HepG2 (cell line): ENCODE data around the gene RAD23A. TPM values are rescaled to one million over a fixed set of nuclear protein-coding genes. Genes with fewer than 3 reads are reported as not detected.

ENCODE experiments used
- ARID2 ChIP-seq: sonication (generic); formaldehyde crosslinking; IDR thresholded peaks from 2 replicates; pipeline ENCODE4 v1.8.1; 2022; ENCODE audit warnings: mild to moderate bottlenecking, missing genetic modification reagents, borderline replicate concordance
- DMAP1 ChIP-seq: IDR thresholded peaks from 2 replicates; pipeline ENCODE4 v1.6.1; 2016
- FOXK1 ChIP-seq: sonication (generic); formaldehyde crosslinking; IDR thresholded peaks from 2 replicates; pipeline ENCODE4 v1.4.0; 2020; ENCODE audit warnings: low read depth, missing genetic modification reagents, borderline replicate concordance
- HOXA5 ChIP-seq: sonication (generic); formaldehyde crosslinking; IDR thresholded peaks from 2 replicates; pipeline ENCODE4 v1.4.0; 2020; ENCODE audit warnings: missing genetic modification reagents
- IKZF4 ChIP-seq: sonication (generic); formaldehyde crosslinking; IDR thresholded peaks from 2 replicates; pipeline ENCODE4 v1.5.1; 2020; ENCODE audit warnings: borderline replicate concordance, mild to moderate bottlenecking, low read depth, missing genetic modification reagents; ENCODE audit errors: not compliant biosample characterization
- KDM5B ChIP-seq: sonication (generic); formaldehyde crosslinking; IDR thresholded peaks from 2 replicates; pipeline ENCODE4 v1.4.0; 2020; ENCODE audit warnings: missing genetic modification reagents, mild to moderate bottlenecking, borderline replicate concordance
- MBD4 ChIP-seq: IDR thresholded peaks from 2 replicates; pipeline ENCODE4 v1.6.1; 2012; ENCODE audit warnings: low read length, inconsistent platforms, borderline replicate concordance
- NFIC ChIP-seq: IDR thresholded peaks from 2 replicates; pipeline ENCODE4 v1.6.1; 2012; ENCODE audit warnings: mild to moderate bottlenecking, low read length, inconsistent platforms
- ZNF317 ChIP-seq: sonication (generic); formaldehyde crosslinking; IDR thresholded peaks from 2 replicates; pipeline ENCODE4 v1.5.0; 2020; ENCODE audit warnings: mild to moderate bottlenecking, missing genetic modification reagents
- ZNF331 ChIP-seq: sonication (generic); formaldehyde crosslinking; IDR thresholded peaks from 2 replicates; pipeline ENCODE4 v1.4.0; 2020; ENCODE audit warnings: missing genetic modification reagents
- ZNF432 ChIP-seq: sonication (generic); formaldehyde crosslinking; IDR thresholded peaks from 2 replicates; pipeline ENCODE4 v1.5.0; 2020; ENCODE audit warnings: missing genetic modification reagents, mild to moderate bottlenecking, borderline replicate concordance
- ZNF605 ChIP-seq: sonication (generic); formaldehyde crosslinking; IDR thresholded peaks from 2 replicates; pipeline ENCODE4 v1.8.0; 2022; ENCODE audit warnings: mild to moderate bottlenecking, missing genetic modification reagents
- ZNF782 ChIP-seq: sonication (generic); formaldehyde crosslinking; IDR thresholded peaks from 2 replicates; pipeline ENCODE4 v1.4.0; 2020; ENCODE audit warnings: missing genetic modification reagents, mild to moderate bottlenecking, borderline replicate concordance
- polyA plus RNA-seq, 8 experiments: library from polyadenylated mRNA; depleted of rRNA in 3 of 8; stranded (reverse) in 7 of 8; unstranded in 1 of 8; fragments of >200 nt; fragmentation: Illumina TruSeq in 4 of 8; extraction: Trizol in 4 of 8; gene quantifications; 2 replicates each; pipeline versions ENCODE4 v1.2.1 to v1.2.3, GENCODE V29; 2011 to 2016; ENCODE audit warnings: low read depth in 4 of 8, missing spikeins in 1 of 8, mixed read lengths in 1 of 8; ENCODE audit not compliant: insufficient read depth in 1 of 8
- total RNA-seq, 5 experiments: library from RNA; depleted of rRNA; stranded (reverse); fragments of >200 nt; fragmentation: Illumina TruSeq; extraction: Trizol; gene quantifications; 2 replicates each; pipeline ENCODE4 v1.2.3, GENCODE V29; 2016; ENCODE audit warnings: low read depth in 1 of 5
- TF ChIP-seq, protein P1 (sequence below): sonication (generic); formaldehyde crosslinking; IDR thresholded peaks from 2 replicates; pipeline ENCODE4 v1.4.0; 2020; ENCODE audit warnings: mild to moderate bottlenecking, missing genetic modification reagents
- TF ChIP-seq, protein P2 (sequence below): sonication (generic); formaldehyde crosslinking; IDR thresholded peaks from 2 replicates; pipeline ENCODE4 v1.9.0; 2022; ENCODE audit warnings: missing genetic modification reagents, mild to moderate bottlenecking, borderline replicate concordance
- TF ChIP-seq, protein P3 (sequence below): sonication (generic); formaldehyde crosslinking; IDR thresholded peaks from 2 replicates; pipeline ENCODE4 v1.4.0; 2020; ENCODE audit warnings: missing genetic modification reagents
- TF ChIP-seq, protein P4 (sequence below): sonication (generic); formaldehyde crosslinking; IDR thresholded peaks from 2 replicates; pipeline ENCODE4 v1.5.0; 2020; ENCODE audit warnings: mild to moderate bottlenecking, missing genetic modification reagents, borderline replicate concordance

Gene RAD23A
- total and polyA plus RNA-seq, 2 of the 13 experiments (the other 11 are each of a cell fraction or from before 2014, with no cell fraction given), result 42.5 to 54.2 TPM

DNA sequence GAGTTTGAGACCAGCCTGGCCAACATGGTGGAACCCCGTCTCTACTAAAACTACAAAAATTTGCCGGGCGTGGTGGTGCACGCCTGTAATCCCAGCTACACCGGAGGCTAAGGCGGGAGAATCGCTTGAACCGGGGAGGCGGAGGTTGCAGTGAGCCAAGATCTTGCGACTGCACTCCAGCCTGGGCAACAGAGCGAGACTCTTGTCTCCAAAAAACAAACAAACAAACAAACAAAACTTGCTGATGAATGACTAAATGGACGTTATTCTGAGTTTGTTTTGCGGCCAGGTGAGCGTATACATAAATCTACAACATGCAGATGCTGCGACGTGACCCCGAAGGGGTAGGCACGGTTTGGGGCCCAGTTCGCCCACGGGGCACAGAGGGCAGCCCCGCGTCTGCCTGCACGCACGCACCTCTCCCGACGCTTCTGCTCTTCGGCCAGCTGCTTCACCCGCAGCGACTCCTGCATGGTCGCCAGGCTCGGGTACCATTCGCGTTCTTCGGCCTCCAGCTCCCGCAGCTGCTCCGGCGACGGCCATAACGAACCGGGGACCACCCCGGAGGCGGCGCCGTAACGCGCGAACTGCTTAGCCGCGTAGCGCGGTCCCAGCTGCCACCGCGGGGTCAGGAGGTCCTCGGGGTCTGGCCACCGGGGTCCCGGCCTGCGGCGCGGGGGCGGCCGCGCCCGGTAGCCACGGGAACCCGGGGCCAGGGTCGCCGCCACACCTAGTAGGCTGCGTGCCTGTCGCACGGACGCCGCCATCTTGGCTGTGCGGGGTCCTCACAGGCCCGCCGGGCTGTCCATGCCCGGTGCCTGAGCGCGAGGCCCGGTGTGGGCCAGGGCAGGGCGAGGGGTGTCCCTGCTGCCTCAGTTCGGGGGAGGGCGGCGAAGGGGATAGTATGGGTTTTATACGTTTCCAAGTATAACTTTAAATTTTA is 11.1 kb downstream of the RAD23A start, which contains the start of gene GADD45GIP1 (continued):
- TF ChIP-seq ZNF331 (CRISPR knock-in tag) (peak; percentile 35; the same call in 1 of the 2 replicates), HOXA5 (CRISPR knock-in tag) (no peak), KDM5B (peak; percentile 78; the same call in 1 of the 2 replicates), FOXK1 (peak; percentile 29; the same call in 1 of the 2 replicates), MBD4 (no peak), ZNF605 (CRISPR knock-in tag) (no peak; the same call in 1 of the 2 replicates), ZNF432 (no peak; the same call in 1 of the 2 replicates), DMAP1 (CRISPR knock-in tag) (peak; percentile 47; the same call in 1 of the 2 replicates), NFIC (no peak; the same call in 1 of the 2 replicates), ARID2 (CRISPR knock-in tag) (no peak), IKZF4 (CRISPR knock-in tag) (no peak), ZNF317 (no peak), ZNF782 (CRISPR knock-in tag) (no peak)
- TF ChIP-seq, protein P1, sequence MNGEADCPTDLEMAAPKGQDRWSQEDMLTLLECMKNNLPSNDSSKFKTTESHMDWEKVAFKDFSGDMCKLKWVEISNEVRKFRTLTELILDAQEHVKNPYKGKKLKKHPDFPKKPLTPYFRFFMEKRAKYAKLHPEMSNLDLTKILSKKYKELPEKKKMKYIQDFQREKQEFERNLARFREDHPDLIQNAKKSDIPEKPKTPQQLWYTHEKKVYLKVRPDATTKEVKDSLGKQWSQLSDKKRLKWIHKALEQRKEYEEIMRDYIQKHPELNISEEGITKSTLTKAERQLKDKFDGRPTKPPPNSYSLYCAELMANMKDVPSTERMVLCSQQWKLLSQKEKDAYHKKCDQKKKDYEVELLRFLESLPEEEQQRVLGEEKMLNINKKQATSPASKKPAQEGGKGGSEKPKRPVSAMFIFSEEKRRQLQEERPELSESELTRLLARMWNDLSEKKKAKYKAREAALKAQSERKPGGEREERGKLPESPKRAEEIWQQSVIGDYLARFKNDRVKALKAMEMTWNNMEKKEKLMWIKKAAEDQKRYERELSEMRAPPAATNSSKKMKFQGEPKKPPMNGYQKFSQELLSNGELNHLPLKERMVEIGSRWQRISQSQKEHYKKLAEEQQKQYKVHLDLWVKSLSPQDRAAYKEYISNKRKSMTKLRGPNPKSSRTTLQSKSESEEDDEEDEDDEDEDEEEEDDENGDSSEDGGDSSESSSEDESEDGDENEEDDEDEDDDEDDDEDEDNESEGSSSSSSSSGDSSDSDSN (CRISPR knock-in tag), result peak; percentile 78
- TF ChIP-seq, protein P2, sequence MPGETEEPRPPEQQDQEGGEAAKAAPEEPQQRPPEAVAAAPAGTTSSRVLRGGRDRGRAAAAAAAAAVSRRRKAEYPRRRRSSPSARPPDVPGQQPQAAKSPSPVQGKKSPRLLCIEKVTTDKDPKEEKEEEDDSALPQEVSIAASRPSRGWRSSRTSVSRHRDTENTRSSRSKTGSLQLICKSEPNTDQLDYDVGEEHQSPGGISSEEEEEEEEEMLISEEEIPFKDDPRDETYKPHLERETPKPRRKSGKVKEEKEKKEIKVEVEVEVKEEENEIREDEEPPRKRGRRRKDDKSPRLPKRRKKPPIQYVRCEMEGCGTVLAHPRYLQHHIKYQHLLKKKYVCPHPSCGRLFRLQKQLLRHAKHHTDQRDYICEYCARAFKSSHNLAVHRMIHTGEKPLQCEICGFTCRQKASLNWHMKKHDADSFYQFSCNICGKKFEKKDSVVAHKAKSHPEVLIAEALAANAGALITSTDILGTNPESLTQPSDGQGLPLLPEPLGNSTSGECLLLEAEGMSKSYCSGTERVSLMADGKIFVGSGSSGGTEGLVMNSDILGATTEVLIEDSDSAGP (CRISPR knock-in tag), result peak; percentile 94
- TF ChIP-seq, protein P3, sequence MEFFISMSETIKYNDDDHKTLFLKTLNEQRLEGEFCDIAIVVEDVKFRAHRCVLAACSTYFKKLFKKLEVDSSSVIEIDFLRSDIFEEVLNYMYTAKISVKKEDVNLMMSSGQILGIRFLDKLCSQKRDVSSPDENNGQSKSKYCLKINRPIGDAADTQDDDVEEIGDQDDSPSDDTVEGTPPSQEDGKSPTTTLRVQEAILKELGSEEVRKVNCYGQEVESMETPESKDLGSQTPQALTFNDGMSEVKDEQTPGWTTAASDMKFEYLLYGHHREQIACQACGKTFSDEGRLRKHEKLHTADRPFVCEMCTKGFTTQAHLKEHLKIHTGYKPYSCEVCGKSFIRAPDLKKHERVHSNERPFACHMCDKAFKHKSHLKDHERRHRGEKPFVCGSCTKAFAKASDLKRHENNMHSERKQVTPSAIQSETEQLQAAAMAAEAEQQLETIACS (CRISPR knock-in tag), result no peak
- TF ChIP-seq, protein P4, sequence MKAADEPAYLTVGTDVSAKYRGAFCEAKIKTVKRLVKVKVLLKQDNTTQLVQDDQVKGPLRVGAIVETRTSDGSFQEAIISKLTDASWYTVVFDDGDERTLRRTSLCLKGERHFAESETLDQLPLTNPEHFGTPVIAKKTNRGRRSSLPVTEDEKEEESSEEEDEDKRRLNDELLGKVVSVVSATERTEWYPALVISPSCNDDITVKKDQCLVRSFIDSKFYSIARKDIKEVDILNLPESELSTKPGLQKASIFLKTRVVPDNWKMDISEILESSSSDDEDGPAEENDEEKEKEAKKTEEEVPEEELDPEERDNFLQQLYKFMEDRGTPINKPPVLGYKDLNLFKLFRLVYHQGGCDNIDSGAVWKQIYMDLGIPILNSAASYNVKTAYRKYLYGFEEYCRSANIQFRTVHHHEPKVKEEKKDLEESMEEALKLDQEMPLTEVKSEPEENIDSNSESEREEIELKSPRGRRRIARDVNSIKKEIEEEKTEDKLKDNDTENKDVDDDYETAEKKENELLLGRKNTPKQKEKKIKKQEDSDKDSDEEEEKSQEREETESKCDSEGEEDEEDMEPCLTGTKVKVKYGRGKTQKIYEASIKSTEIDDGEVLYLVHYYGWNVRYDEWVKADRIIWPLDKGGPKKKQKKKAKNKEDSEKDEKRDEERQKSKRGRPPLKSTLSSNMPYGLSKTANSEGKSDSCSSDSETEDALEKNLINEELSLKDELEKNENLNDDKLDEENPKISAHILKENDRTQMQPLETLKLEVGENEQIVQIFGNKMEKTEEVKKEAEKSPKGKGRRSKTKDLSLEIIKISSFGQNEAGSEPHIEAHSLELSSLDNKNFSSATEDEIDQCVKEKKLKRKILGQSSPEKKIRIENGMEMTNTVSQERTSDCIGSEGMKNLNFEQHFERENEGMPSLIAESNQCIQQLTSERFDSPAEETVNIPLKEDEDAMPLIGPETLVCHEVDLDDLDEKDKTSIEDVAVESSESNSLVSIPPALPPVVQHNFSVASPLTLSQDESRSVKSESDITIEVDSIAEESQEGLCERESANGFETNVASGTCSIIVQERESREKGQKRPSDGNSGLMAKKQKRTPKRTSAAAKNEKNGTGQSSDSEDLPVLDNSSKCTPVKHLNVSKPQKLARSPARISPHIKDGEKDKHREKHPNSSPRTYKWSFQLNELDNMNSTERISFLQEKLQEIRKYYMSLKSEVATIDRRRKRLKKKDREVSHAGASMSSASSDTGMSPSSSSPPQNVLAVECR (CRISPR knock-in tag), result peak; percentile 89
